HEK293 (cell line): ENCODE measurements around the gene INTS1.
"Not testable (repeated sequence)": the region's sequence is repeated elsewhere in the genome, so short reads cannot be mapped to it uniquely, and the experiment has no call there.

Experiments
- CTCF ChIA-PET: fragments of 350-600 bp; formaldehyde crosslinking; extraction: SDS; loops from one replicate; lab custom pipeline; 2021; ENCODE audit warnings: antibody characterized with exemption; lab: Yijun Ruan, JAX
- POLR2A ChIA-PET: fragments of 300-600 bp; formaldehyde crosslinking; extraction: SDS; loops from one replicate; lab custom pipeline; 2020; ENCODE audit warnings: antibody characterized with exemption, inconsistent platforms; lab: Yijun Ruan, JAX
- H3K27ac ChIP-seq: fragments of 200-500 bp; sonication (Bioruptor generic); 2 replicates; pipeline ENCODE4 v1.5.1; 2014; ENCODE audit warnings: low read depth, low read length, control low read depth, inconsistent platforms; ENCODE audit errors: extremely low read depth
- H3K36me3 ChIP-seq, 2 experiments: fragments of 200-500 bp in 1 of 2; sonication (Bioruptor generic) in 1 of 2; 1 replicate in 1 of 2; 2 replicates in 1 of 2; pipeline ENCODE4 v1.5.1; 2014 to 2017; ENCODE audit warnings: inconsistent platforms in 2 of 2, low read length in 2 of 2; ENCODE audit not compliant: control insufficient read depth in 2 of 2, insufficient read depth in 1 of 2
- H3K4me1 ChIP-seq: fragments of 200-500 bp; sonication (Bioruptor generic); 2 replicates; pipeline ENCODE4 v1.5.1; 2014; ENCODE audit warnings: mild to moderate bottlenecking, low read length, inconsistent platforms; ENCODE audit not compliant: control insufficient read depth, insufficient read depth
- H3K4me3 ChIP-seq: 2 replicates; pipeline ENCODE4 v1.5.1; 2011; ENCODE audit warnings: low read depth, mild to moderate bottlenecking, control low read depth, low read length, moderate library complexity
- H3K9me3 ChIP-seq: fragments of 200-500 bp; sonication (Bioruptor generic); 2 replicates; pipeline ENCODE4 v1.5.1; 2014; ENCODE audit warnings: low read depth, low read length, inconsistent platforms; ENCODE audit not compliant: control insufficient read depth, insufficient read depth
- GLIS1 ChIP-seq: fragments of 450-650 bp; formaldehyde crosslinking; IDR thresholded peaks from 2 replicates; pipeline ENCODE4 v1.5.1; 2016; ENCODE audit warnings: missing biosample characterization, missing genetic modification characterization
- SETDB1 ChIP-seq: IDR thresholded peaks from one replicate; pipeline ENCODE4 v1.6.1; 2017; ENCODE audit warnings: mild to moderate bottlenecking, low read length, moderate library complexity, mixed read lengths; ENCODE audit not compliant: insufficient read length
- TRIM28 ChIP-seq: IDR thresholded peaks from 2 replicates; pipeline ENCODE4 v1.6.1; 2011; ENCODE audit warnings: low read length, control low read depth, borderline replicate concordance
- YY2 ChIP-seq: fragments of 450-650 bp; formaldehyde crosslinking; IDR thresholded peaks from 2 replicates; pipeline ENCODE4 v1.5.1; 2016; ENCODE audit warnings: missing biosample characterization, missing genetic modification characterization
- ZBTB1 ChIP-seq: fragments of 450-650 bp; formaldehyde crosslinking; IDR thresholded peaks from 2 replicates; pipeline ENCODE4 v1.5.1; 2016; ENCODE audit warnings: missing biosample characterization, missing genetic modification characterization
- ZBTB8A ChIP-seq: fragments of 450-650 bp; formaldehyde crosslinking; IDR thresholded peaks from 2 replicates; pipeline ENCODE4 v1.5.1; 2016; ENCODE audit warnings: missing biosample characterization, missing genetic modification characterization
- ZNF112 ChIP-seq: fragments of 450-650 bp; formaldehyde crosslinking; IDR thresholded peaks from 2 replicates; pipeline ENCODE4 v1.5.0; 2017; ENCODE audit warnings: missing biosample characterization, missing genetic modification characterization
- ZNF121 ChIP-seq: fragments of 450-650 bp; formaldehyde crosslinking; IDR thresholded peaks from 2 replicates; pipeline ENCODE4 v1.5.1; 2016; ENCODE audit warnings: missing biosample characterization, missing genetic modification characterization
- ZNF211 ChIP-seq: fragments of 450-650 bp; formaldehyde crosslinking; IDR thresholded peaks from 2 replicates; pipeline ENCODE4 v1.5.1; 2016; ENCODE audit warnings: low read depth, missing biosample characterization, missing genetic modification characterization
- ZNF394 ChIP-seq: fragments of 450-650 bp; formaldehyde crosslinking; IDR thresholded peaks from 2 replicates; pipeline ENCODE4 v1.5.1; 2016; ENCODE audit warnings: missing biosample characterization, missing genetic modification characterization, mild to moderate bottlenecking, moderate library complexity, borderline replicate concordance
- ZNF423 ChIP-seq: fragments of 450-650 bp; formaldehyde crosslinking; IDR thresholded peaks from 2 replicates; pipeline ENCODE4 v1.5.1; 2016; ENCODE audit warnings: missing biosample characterization, missing genetic modification characterization
- ZNF529 ChIP-seq: fragments of 450-650 bp; formaldehyde crosslinking; IDR thresholded peaks from 2 replicates; pipeline ENCODE4 v1.5.1; 2017; ENCODE audit warnings: missing genetic modification characterization, missing biosample characterization; ENCODE audit not compliant: insufficient replicate concordance
- ZNF544 ChIP-seq: fragments of 450-650 bp; formaldehyde crosslinking; IDR thresholded peaks from 2 replicates; pipeline ENCODE4 v1.5.0; 2017; ENCODE audit warnings: missing biosample characterization, missing genetic modification characterization
- ZNF561 ChIP-seq: fragments of 450-650 bp; IDR thresholded peaks from 2 replicates; pipeline ENCODE4 v1.5.1; 2018; ENCODE audit warnings: missing biosample characterization, missing genetic modification characterization, borderline replicate concordance
- ZNF768 ChIP-seq: fragments of 450-650 bp; formaldehyde crosslinking; IDR thresholded peaks from 2 replicates; pipeline ENCODE4 v1.5.1; 2018; ENCODE audit warnings: missing biosample characterization, mild to moderate bottlenecking, missing genetic modification characterization
- ZNF791 ChIP-seq: fragments of 450-650 bp; formaldehyde crosslinking; IDR thresholded peaks from 2 replicates; pipeline ENCODE4 v1.5.1; 2016; ENCODE audit warnings: missing biosample characterization, missing genetic modification characterization
- TF ChIP-seq, protein P1 (sequence below): fragments of 450-650 bp; formaldehyde crosslinking; IDR thresholded peaks from 2 replicates; pipeline ENCODE4 v1.5.1; 2016; ENCODE audit warnings: missing biosample characterization, missing genetic modification characterization

The INTS1 gene

DNA sequence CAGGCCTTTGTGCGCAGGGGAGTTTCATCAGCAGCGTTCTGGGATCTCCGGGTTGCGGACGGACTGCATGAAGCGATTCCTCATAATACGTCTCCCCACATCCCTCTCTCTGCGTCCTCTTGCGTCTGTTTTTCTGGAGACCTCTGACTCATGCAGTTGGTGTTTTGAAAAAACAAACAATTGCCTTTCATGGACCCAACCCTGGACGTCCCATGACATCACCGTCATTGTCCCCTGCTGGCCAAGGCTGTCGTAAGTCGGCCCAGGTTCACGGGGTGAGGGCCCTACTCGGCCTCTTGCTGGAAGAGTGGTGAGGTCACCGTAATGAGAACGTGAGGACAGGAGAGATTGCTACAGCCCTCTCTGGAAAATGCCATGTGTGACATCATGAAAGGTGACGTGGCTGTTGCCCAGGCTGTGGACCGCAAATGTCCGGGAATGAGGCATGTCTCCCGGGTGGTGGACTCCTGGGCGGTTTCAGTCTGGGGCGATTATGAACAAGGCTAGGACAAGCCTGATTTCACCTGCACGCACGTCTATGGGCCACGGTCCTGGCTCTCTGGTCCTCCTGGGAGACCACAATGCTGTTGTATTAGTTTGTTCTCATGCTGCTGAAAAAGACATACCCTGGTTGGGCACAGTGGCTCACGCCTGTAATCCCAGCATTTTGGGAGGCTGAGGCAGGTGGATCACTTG, 16.5 kb upstream of the INTS1 start (continued):
- TF ChIP-seq, protein P1, sequence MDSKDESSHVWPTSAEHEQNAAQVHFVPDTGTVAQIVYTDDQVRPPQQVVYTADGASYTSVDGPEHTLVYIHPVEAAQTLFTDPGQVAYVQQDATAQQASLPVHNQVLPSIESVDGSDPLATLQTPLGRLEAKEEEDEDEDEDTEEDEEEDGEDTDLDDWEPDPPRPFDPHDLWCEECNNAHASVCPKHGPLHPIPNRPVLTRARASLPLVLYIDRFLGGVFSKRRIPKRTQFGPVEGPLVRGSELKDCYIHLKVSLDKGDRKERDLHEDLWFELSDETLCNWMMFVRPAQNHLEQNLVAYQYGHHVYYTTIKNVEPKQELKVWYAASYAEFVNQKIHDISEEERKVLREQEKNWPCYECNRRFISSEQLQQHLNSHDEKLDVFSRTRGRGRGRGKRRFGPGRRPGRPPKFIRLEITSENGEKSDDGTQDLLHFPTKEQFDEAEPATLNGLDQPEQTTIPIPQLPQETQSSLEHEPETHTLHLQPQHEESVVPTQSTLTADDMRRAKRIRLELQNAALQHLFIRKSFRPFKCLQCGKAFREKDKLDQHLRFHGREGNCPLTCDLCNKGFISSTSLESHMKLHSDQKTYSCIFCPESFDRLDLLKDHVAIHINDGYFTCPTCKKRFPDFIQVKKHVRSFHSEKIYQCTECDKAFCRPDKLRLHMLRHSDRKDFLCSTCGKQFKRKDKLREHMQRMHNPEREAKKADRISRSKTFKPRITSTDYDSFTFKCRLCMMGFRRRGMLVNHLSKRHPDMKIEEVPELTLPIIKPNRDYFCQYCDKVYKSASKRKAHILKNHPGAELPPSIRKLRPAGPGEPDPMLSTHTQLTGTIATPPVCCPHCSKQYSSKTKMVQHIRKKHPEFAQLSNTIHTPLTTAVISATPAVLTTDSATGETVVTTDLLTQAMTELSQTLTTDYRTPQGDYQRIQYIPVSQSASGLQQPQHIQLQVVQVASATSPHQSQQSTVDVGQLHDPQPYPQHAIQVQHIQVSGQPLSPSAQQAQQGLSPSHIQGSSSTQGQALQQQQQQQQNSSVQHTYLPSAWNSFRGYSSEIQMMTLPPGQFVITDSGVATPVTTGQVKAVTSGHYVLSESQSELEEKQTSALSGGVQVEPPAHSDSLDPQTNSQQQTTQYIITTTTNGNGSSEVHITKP (tag by site-specific recombination) = peak; percentile 61
- TF ChIP-seq, all 188 proteins: peak for 30

DNA sequence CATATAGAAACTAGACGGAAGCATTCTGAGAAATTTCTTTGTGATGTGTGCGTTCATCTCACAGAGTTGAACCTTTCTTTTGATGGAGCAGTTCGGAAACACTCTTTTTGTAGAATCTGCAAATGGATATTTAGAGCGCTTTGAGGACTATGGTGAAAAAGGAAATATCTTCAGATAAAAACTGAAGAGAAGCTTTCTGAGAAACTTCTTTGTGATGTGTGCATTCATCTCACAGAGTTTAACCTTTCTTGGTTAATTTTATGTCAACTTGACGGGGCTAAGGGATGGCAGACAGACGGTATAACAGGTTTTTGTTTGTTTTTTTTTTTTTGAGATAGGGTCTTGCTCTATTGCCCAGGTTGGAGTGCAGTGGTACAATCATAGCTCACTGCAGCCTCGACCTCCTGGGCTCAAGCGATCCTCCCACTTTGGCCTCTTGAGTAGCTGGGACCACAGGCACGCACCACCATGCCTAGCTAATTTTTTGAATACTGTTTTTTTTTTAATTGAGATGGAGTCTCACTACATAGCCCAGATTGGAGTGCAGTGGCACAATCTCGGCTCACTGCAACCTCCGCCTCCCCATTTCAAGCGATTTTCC, 15.2 kb upstream of the INTS1 start:
- H3K36me3 ChIP-seq, H3K27ac ChIP-seq, H3K4me1 ChIP-seq, H3K4me3 ChIP-seq, H3K9me3 ChIP-seq: not testable (repeated sequence)
- ChIA-PET POLR2A (interaction anchor here (2.0 kb wide), 1 partner anchor 15 kb away, joined by 5 read pairs; no protein-coding TSS in a partner anchor), CTCF (interaction anchor here (1.0 to 1.9 kb wide), 2 partner anchors 15 to 16 kb away, joined by 3 to 11 read pairs; partner anchors contain the start of gene INTS1)
- TF ChIP-seq ZNF791 (tag by site-specific recombination) = peak; percentile 98
- 0 out of 2 replicates have a peak, but pooled peaks have one; percentile 20 for TF ChIP-seq TRIM28
- peak; percentile 91 for TF ChIP-seq SETDB1
- TF ChIP-seq ZNF121 (tag by site-specific recombination) = peak; percentile 56; the same call in 1 of the 2 replicates

DNA sequence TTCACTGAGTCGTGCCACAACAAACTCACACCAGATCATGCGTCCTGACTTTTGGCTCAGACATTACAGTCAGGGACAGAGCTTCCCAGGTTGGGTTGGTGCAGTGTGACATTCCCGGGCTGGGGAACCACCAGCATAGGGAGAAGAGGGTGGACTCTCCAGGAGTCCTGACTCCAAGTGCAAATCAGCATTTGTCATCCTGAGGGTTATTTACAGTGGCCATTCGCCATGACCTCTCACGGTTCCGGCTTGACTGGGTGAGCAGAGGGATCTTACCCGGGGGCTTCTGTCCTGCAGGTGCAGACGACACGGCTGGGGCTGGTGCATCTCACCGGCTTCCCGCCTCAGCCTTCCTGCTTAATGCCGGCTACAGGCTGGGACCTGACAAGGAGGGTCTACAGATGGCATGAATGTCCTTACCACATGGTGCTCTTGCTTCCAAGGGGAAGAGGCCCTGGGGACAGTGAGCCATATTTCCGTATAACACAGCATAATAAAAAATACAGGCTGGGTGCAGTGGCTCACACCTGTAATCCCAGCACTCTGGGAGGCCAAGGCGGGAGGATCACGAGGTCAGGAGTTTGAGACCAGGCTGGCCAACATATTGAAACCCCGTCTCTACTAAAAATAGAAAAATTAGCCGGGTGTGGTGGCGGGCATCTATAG, 12.5 kb upstream of the INTS1 start:
- ChIA-PET CTCF (interaction anchor here (0.8 to 1.2 kb wide), 2 partner anchors 12 to 40 kb away, joined by 3 to 4 read pairs; no protein-coding TSS in a partner anchor), POLR2A (interaction anchor here (1.9 kb wide), 1 partner anchor 17 kb away, joined by 10 read pairs; no protein-coding TSS in a partner anchor)
- Histone ChIP-seq H3K4me1 (no peaks in the 10 kb centered on the region), H3K36me3 (no peaks in the 10 kb centered on the region), H3K27ac (no peak overlapping the region), H3K9me3 (no peaks in the 10 kb centered on the region), H3K4me3 (no peak overlapping the region)
- TF ChIP-seq ZNF544 (tag by site-specific recombination) (no peak), GLIS1 (tag by site-specific recombination) (peak; percentile 65)

DNA sequence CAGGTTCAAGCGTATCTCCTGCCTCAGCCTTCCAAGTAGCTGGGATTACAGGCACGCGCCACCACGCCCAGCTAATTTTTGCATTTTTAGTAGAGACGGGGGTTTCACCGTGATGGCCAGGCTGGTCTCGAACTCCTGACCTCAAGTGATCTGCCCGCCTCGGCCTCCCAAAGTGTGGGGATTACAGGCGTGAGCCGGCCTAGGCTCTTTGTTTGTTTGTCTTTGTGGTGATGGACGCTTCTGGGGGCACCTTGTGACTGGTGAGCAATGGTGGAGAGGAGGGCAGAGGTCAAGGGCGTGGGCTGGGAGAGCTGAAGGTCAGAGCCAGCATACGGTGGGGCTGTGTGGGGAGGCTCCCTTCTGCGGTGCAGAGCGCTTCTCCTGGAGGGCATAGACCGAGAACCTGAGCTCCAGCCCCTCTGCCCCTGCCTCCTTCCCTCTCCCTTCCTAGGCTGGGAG, 11.3 kb upstream of the INTS1 start:
- ChIA-PET CTCF (interaction anchor here (1.2 kb wide), 1 partner anchor 41 kb away, joined by 4 read pairs; no protein-coding TSS in a partner anchor), POLR2A (interaction anchor here (1.9 kb wide), 1 partner anchor 18 kb away, joined by 10 read pairs; no protein-coding TSS in a partner anchor)
- not testable (repeated sequence) for H3K36me3 ChIP-seq, H3K4me1 ChIP-seq, H3K9me3 ChIP-seq, H3K27ac ChIP-seq, H3K4me3 ChIP-seq
- TF ChIP-seq ZNF394 = 0 out of 2 replicates have a peak, but pooled peaks have one; percentile 1

DNA sequence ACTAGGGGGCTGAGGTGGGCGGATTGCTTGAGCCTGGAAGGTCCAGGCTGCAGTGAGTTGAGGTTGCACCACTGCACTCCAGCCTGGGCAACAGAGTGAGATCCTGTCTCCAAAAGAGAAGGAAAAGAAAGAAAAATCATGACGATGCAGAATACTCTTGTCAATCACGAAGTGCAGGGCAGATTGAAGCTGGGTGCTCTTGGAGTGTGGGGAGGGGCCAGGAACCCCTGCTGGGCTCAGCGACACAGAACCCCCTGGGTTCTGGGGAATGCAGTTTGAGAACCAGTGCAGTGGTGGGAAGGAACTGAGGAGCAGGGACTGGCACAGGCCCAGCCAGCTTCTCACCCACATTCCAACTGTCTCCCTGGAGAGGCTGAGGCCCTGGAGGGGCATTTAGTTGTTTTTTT, 10.8 kb upstream of the INTS1 start:
- H3K4me1 ChIP-seq = no peaks in the 10 kb centered on the region
- ChIA-PET POLR2A (interaction anchor here (1.9 kb wide), 1 partner anchor 19 kb away, joined by 10 read pairs; no protein-coding TSS in a partner anchor), CTCF (no interaction called here)
- TF ChIP-seq ZBTB1 (tag by site-specific recombination) (no peak), ZNF394 (peak; percentile 18; the same call in 1 of the 2 replicates), ZNF561 (tag by site-specific recombination) (no peak), ZNF768 (tag by site-specific recombination) (no peak), YY2 (tag by site-specific recombination) (no peak), ZNF211 (tag by site-specific recombination) (no peak), ZNF423 (tag by site-specific recombination) (no peak), ZBTB8A (tag by site-specific recombination) (no peak), ZNF529 (tag by site-specific recombination) (no peak), ZNF121 (tag by site-specific recombination) (peak; percentile 75), ZNF112 (tag by site-specific recombination) (no peak)
- H3K27ac ChIP-seq = no peak overlapping the region
- H3K9me3 ChIP-seq = no peaks in the 10 kb centered on the region
- H3K36me3 ChIP-seq = no peaks in the 10 kb centered on the region
- no peak overlapping the region for H3K4me3 ChIP-seq
